HL-60/S4 treated with retinoic acid at 250 ng/mL for 4 days and 3 days (cell line): ENCODE measurements around the gene SPATA45.

Source experiments
- in situ Hi-C: fragments of 300-500 bp; cut with MboI; formaldehyde crosslinking; loops from 2 replicates; pipeline ENCODE4 v1.7.0; 2022; ENCODE audit warnings: low sequenced_read_pairs

SPATA45 gene

DNA sequence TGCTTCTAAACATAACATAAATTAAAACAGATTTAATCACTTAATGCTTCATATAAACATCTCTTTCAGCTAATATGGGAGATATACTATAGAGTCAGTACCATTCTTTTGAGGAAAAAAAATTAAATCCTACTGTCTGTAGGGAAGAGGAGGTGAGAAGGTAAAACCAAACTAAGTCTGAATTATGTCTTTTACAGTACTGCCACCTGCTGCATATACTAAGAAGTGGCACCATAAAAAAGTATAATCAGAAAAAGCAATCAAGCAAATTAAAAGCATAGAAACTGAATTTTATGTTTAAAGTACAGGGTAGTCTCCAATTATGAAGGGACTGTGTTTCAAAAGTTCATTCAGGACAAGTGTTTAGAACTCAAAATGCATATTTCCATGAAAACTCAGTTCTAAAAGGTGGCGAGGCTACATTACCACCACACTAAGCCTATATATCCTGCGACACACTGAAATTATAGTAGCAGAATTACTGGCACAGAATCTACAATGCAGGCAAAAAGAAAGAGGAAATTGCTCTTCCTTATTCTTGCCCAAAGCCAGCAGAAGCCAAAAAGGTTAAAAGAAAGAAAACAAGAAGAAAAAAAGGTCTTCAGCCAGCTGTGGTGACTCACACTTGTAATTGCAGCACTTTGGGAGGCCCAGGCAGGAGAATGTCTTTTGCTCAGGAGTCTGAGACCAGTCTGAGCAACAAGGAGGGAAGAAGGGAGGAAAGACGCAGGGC is 64.9 kb downstream of the SPATA45 start:
- in situ Hi-C loops, result no loop called here

GRCh38 chr1:212781225-212781624 is 66.2 kb downstream of the SPATA45 start:
- in situ Hi-C loops, result no loop called here

GRCh38 chr1:212780759-212781158 is 66.7 kb downstream of the SPATA45 start:
- in situ Hi-C loops, result no loop called here
